H9 (cell line): Measurements from ENCODE around the gene MS4A4A. TPM values are rescaled to one million over a fixed set of nuclear protein-coding genes. Genes with fewer than 3 reads are reported as not detected.

Experiments used
- DNase-seq: peaks from one replicate; pipeline ENCODE4 v3.0.0-alpha.2; 2017
- H2AFZ ChIP-seq: one replicate; pipeline ENCODE4 v1.6.1; 2013; ENCODE audit warnings: mild to moderate bottlenecking, low read length, control low read depth, moderate library complexity
- H2AK5ac ChIP-seq: 2 replicates; pipeline ENCODE4 v1.6.1; 2013; ENCODE audit warnings: low read length, control low read depth, mixed read lengths; ENCODE audit not compliant: insufficient read length
- H2BK120ac ChIP-seq: one replicate; pipeline ENCODE4 v1.6.1; 2013; ENCODE audit warnings: low read depth, mild to moderate bottlenecking, low read length, control low read depth, inconsistent platforms; ENCODE audit not compliant: poor library complexity, severe bottlenecking
- H2BK12ac ChIP-seq: 2 replicates; pipeline ENCODE4 v1.6.1; 2013; ENCODE audit warnings: low read length, control low read depth, mixed read lengths, low read depth; ENCODE audit not compliant: insufficient read length
- H2BK15ac ChIP-seq: 2 replicates; pipeline ENCODE4 v1.6.1; 2013; ENCODE audit warnings: low read depth, low read length, control low read depth
- H2BK20ac ChIP-seq: one replicate; pipeline ENCODE4 v1.6.1; 2013; ENCODE audit warnings: low read depth, mild to moderate bottlenecking, low read length, control low read depth, inconsistent platforms; ENCODE audit not compliant: poor library complexity, severe bottlenecking
- H2BK5ac ChIP-seq: 2 replicates; pipeline ENCODE4 v1.6.1; 2013; ENCODE audit warnings: low read length, control low read depth, mixed read lengths; ENCODE audit not compliant: insufficient read length
- H3K14ac ChIP-seq: 2 replicates; pipeline ENCODE4 v1.6.1; 2013; ENCODE audit warnings: low read length, control low read depth; ENCODE audit not compliant: insufficient read depth
- H3K18ac ChIP-seq: 2 replicates; pipeline ENCODE4 v1.6.1; 2013; ENCODE audit warnings: low read depth, mild to moderate bottlenecking, mixed read lengths, low read length, control low read depth; ENCODE audit not compliant: insufficient read length
- H3K23ac ChIP-seq: 2 replicates; pipeline ENCODE4 v1.6.1; 2013; ENCODE audit warnings: low read length, control low read depth, mixed read lengths, low read depth; ENCODE audit not compliant: insufficient read length
- H3K23me2 ChIP-seq: 2 replicates; pipeline ENCODE4 v1.6.1; 2013; ENCODE audit warnings: low read depth, mild to moderate bottlenecking, mixed read lengths, low read length, control low read depth; ENCODE audit not compliant: insufficient read length, poor library complexity, severe bottlenecking
- H3K27ac ChIP-seq: 2 replicates; pipeline ENCODE4 v1.5.1; 2013; ENCODE audit warnings: low read length, control low read depth, mixed read lengths, low read depth; ENCODE audit not compliant: insufficient read length
- H3K27me3 ChIP-seq: 2 replicates; pipeline ENCODE4 v1.6.1; 2013; ENCODE audit warnings: low read length, control low read depth, inconsistent platforms; ENCODE audit not compliant: insufficient read depth
- H3K4ac ChIP-seq: 2 replicates; pipeline ENCODE4 v1.6.1; 2013; ENCODE audit warnings: low read depth, mild to moderate bottlenecking, control low read depth, inconsistent platforms, low read length, moderate library complexity
- H3K4me1 ChIP-seq: 2 replicates; pipeline ENCODE4 v1.6.1; 2013; ENCODE audit warnings: low read length, control low read depth, inconsistent platforms; ENCODE audit not compliant: insufficient read depth
- H3K4me2 ChIP-seq: 2 replicates; pipeline ENCODE4 v1.6.1; 2013; ENCODE audit warnings: low read length, control low read depth, mixed read lengths; ENCODE audit not compliant: insufficient read length, insufficient read depth
- H3K56ac ChIP-seq: 2 replicates; pipeline ENCODE4 v1.6.1; 2013; ENCODE audit warnings: low read depth, mild to moderate bottlenecking, mixed read lengths, low read length, control low read depth; ENCODE audit not compliant: insufficient read length
- H3K79me1 ChIP-seq: 2 replicates; pipeline ENCODE4 v1.6.1; 2013; ENCODE audit warnings: low read depth, mild to moderate bottlenecking, moderate library complexity, low read length, control low read depth, inconsistent platforms; ENCODE audit not compliant: insufficient read depth, poor library complexity, severe bottlenecking
- H3K79me2 ChIP-seq: 2 replicates; pipeline ENCODE4 v1.6.1; 2013; ENCODE audit warnings: low read length, control low read depth, inconsistent platforms; ENCODE audit not compliant: insufficient read depth
- H3K9ac ChIP-seq: 2 replicates; pipeline ENCODE4 v1.6.1; 2013; ENCODE audit warnings: low read length, control low read depth, mixed read lengths; ENCODE audit not compliant: insufficient read length; ENCODE audit errors: extremely low read depth
- H3K9me3 ChIP-seq: one replicate; pipeline ENCODE4 v1.6.1; 2013; ENCODE audit warnings: low read depth, low read length, inconsistent platforms; ENCODE audit not compliant: control insufficient read depth
- H3T11ph ChIP-seq: one replicate; pipeline ENCODE4 v1.6.1; 2013; ENCODE audit warnings: mild to moderate bottlenecking, low read length, control low read depth, inconsistent platforms
- H4K20me1 ChIP-seq: one replicate; pipeline ENCODE4 v1.6.1; 2013; ENCODE audit not compliant: control insufficient read depth, insufficient read length, insufficient read depth
- H4K5ac ChIP-seq: 2 replicates; pipeline ENCODE4 v1.6.1; 2013; ENCODE audit warnings: low read depth, mild to moderate bottlenecking, mixed read lengths, low read length, control low read depth; ENCODE audit not compliant: insufficient read length
- H4K8ac ChIP-seq: replicated peaks from 2 replicates; pipeline ENCODE4 v1.6.1; 2013; ENCODE audit warnings: low read length, control low read depth, mixed read lengths, low read depth; ENCODE audit not compliant: insufficient read length
- H4K91ac ChIP-seq: 2 replicates; pipeline ENCODE4 v1.6.1; 2013; ENCODE audit warnings: low read depth, mild to moderate bottlenecking, moderate library complexity, mixed read lengths, low read length, control low read depth; ENCODE audit not compliant: insufficient read length
- H3K27ac Mint-ChIP-seq, 3 experiments: 2 replicates in 2 of 3; 3 replicates in 1 of 3; pipeline ENCODE4 v1.8.0; 2020 to 2021; ENCODE audit warnings: mixed read lengths in 3 of 3, mild to moderate bottlenecking in 1 of 3, moderate library complexity in 1 of 3
- H3K27me3 Mint-ChIP-seq: 2 replicates; pipeline ENCODE4 v1.8.0; 2021; ENCODE audit warnings: low read depth, mild to moderate bottlenecking, moderate library complexity, mixed read lengths
- H3K36me3 Mint-ChIP-seq, 3 experiments: 2 replicates in 2 of 3; 3 replicates in 1 of 3; pipeline ENCODE4 v1.8.0; 2020 to 2021; ENCODE audit warnings: low read depth in 3 of 3, mixed read lengths in 3 of 3; ENCODE audit not compliant: insufficient read depth in 1 of 3
- H3K4me1 Mint-ChIP-seq, 2 experiments: 2 replicates each; pipeline ENCODE4 v1.8.0; 2020; ENCODE audit warnings: mixed read lengths in 2 of 2
- H3K4me3 Mint-ChIP-seq, 2 experiments: 2 replicates in 1 of 2; 3 replicates in 1 of 2; pipeline ENCODE4 v1.8.0; 2020 to 2021; ENCODE audit warnings: mild to moderate bottlenecking in 2 of 2, mixed read lengths in 2 of 2, moderate library complexity in 1 of 2
- H3K9me3 Mint-ChIP-seq, 2 experiments: 2 replicates in 1 of 2; 3 replicates in 1 of 2; pipeline ENCODE4 v1.8.0; 2020; ENCODE audit warnings: mild to moderate bottlenecking in 2 of 2, mixed read lengths in 2 of 2, moderate library complexity in 1 of 2
- CTCF ChIP-seq: fragments of 200-600 bp; sonication (generic); conservative IDR thresholded peaks from 3 replicates; pipeline ENCODE4 v1.8.0; 2021; ENCODE audit warnings: antibody characterized with exemption, mild to moderate bottlenecking
- WGBS: extraction: QIAGEN DNeasy Blood & Tissue Kit; methylation state at CpG from one replicate; pipeline ENCODE4 v1.1.7; 2013; ENCODE audit warnings: missing lambda C conversion rate, low lambda C conversion rate, mixed read lengths; ENCODE audit not compliant: insufficient read length; ENCODE audit errors: extremely low coverage; 5-methylcytosine and 5-hydroxymethylcytosine counted together
- total RNA-seq: library from RNA; stranded (reverse); gene quantifications from 2 replicates; pipeline ENCODE4 v1.2.1, GENCODE V29; 2021

The MS4A4A gene
- total RNA-seq, 1 experiment from 2014 or later: not detected

- no peak overlapping the region for H2BK15ac ChIP-seq
- H2BK5ac ChIP-seq: no peak overlapping the region
- no peak overlapping the region for H3K56ac ChIP-seq
- no peak overlapping the region for H3K9ac ChIP-seq
- WGBS: no CpG with 5 or more reads among the region's 2 CpGs
- H3K27ac Mint-ChIP-seq: no peak overlapping the region
- no peaks in the 10 kb centered on the region for H3K79me1 ChIP-seq
- no peak overlapping the region for H2AK5ac ChIP-seq
- no peak overlapping the region for H4K5ac ChIP-seq
- no peak overlapping the region for H2BK12ac ChIP-seq
- H3K36me3 Mint-ChIP-seq: no peaks in the 10 kb centered on the region; a peak in 1 of 7 replicates
- H3K27me3 Mint-ChIP-seq: no peaks in the 10 kb centered on the region
- no peak overlapping the region for H3K18ac ChIP-seq
- no peak overlapping the region for H4K8ac ChIP-seq
- no peaks in the 10 kb centered on the region; a peak in 1 of 5 replicates for H3K9me3 Mint-ChIP-seq
- H3K4me1 Mint-ChIP-seq: peaks cover 20 to 24% of the 10 kb centered on the region in 2 experiments
- H3K79me2 ChIP-seq: no peaks in the 10 kb centered on the region
- TF ChIP-seq CTCF: no peak
- no peaks in the 10 kb centered on the region for H3K4me1 ChIP-seq
- no peak overlapping the region for H3K4ac ChIP-seq
- H3K4me2 ChIP-seq: no peak overlapping the region
- no peaks in the 10 kb centered on the region for H3K23me2 ChIP-seq
- no peak overlapping the region for H2BK20ac ChIP-seq
- no peak overlapping the region for H3K4me3 Mint-ChIP-seq
- no peak overlapping the region for H4K91ac ChIP-seq
- no peak overlapping the region for H2BK120ac ChIP-seq
- no peaks in the 10 kb centered on the region for H4K20me1 ChIP-seq
- H3K27me3 ChIP-seq: no peaks in the 10 kb centered on the region
- no peak overlapping the region for H2AFZ ChIP-seq
- H3K9me3 ChIP-seq: no peaks in the 10 kb centered on the region
- no peak overlapping the region for H3K27ac ChIP-seq
- no peak overlapping the region for H3K14ac ChIP-seq
- no peak for DNase-seq
- no peak overlapping the region for H3T11ph ChIP-seq
- no peak overlapping the region for H3K23ac ChIP-seq
Measured at GRCh38 chr11:60338053-60338452, 57.6 kb downstream of the MS4A4A start.
